ENCODE measurements around the gene WBP11.

The WBP11 gene

GRCh38 chr12:14825256-14825655, 22.0 kb upstream of the WBP11 start:
- DNase-seq (ENCODE audit: extremely low read depth, low read depth), result no peak
- no peak for TF ChIP-seq CTCF (IDR thresholded peaks at IDR 0.05; ENCODE audit: low read depth, low read length)

GRCh38 chr12:14824012-14824634, 20.8 kb upstream of the WBP11 start:
- TF ChIP-seq CTCF (IDR thresholded peaks at IDR 0.05; ENCODE audit: low read depth, low read length), result no peak

GRCh38 chr12:14814014-14814413, 10.7 kb upstream of the WBP11 start, which contains the start of gene SMCO3:
Gene SMCO3 (minus strand): TSS chr12:14814182. CDS start chr12:14806680, 7,502 bp downstream.
- no peak for DNase-seq (ENCODE audit: extremely low read depth, low read depth)
- no peak for TF ChIP-seq CTCF (IDR thresholded peaks at IDR 0.05; ENCODE audit: low read depth, low read length)

More at GRCh38 chr12:14824012-14824634, 20.8 kb upstream of the WBP11 start:
- DNase-seq (ENCODE audit: extremely low read depth, low read depth), result no peak

DNA sequence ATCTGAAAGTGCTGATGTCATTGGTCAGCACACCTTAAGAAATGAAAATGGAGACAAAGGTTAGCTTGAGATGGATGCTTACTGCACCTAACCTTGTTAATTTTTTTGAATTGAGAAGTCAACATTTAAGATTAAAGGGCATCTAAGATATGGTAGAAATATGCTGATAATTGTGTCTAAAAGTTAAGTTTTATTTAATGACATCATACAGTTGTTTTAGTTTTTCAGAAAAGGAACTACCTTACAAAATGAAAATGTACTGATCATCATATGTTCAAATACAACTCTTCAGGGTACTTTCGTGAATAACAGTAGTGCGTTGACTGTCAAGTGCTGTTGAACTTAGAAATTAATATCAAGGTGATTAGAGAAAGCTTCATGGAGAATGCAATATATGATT, 8.2 kb upstream of the WBP11 start:
- DNase-seq (ENCODE audit: extremely low read depth, low read depth), result no peak
- no peak for TF ChIP-seq CTCF (IDR thresholded peaks at IDR 0.05; ENCODE audit: low read depth, low read length)

GRCh38 chr12:14810953-14811483, 7.7 kb upstream of the WBP11 start:
- peak; percentile 27 for TF ChIP-seq CTCF (IDR thresholded peaks at IDR 0.05; ENCODE audit: low read depth, low read length)
- DNase-seq (ENCODE audit: extremely low read depth, low read depth), result no peak

DNA sequence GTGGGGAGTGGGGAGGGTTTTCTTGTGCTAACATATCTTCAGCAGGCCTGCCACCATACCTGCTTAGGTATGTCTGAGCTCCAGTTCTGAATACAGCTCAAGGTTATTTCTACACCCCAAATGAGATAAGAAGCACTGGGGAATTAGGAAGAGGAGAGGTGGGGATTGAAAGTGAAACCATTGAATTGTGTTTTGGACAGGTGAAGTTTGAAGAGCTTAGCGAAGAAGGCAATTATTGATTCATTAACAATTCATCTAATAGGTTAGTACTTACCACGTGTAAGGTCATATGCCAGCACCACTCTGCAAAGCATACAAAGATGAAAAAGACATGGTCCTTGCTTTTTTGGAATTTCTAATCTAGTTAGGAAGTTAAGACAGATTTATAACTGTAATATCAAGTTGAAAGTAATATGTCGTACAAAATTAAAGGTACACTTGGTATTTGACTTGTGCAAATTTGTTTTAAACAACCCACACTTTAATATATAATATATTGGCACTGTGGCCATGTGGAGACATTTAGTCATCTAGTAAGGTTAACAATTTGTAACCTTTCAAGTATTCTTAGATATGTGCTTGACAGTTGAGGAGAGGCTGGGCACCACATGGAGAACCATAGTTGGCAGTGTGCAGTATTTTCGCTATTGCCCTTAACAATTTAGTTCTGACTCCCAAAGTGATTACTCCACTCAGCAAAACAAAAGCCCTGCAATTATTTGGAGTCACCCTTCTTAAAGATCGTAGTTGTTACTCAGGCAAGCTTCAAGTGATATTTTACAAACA, 7.1 kb upstream of the WBP11 start:
- no peak for TF ChIP-seq CTCF (IDR thresholded peaks at IDR 0.05; ENCODE audit: low read depth, low read length)
- DNase-seq (ENCODE audit: extremely low read depth, low read depth), result no peak

DNA sequence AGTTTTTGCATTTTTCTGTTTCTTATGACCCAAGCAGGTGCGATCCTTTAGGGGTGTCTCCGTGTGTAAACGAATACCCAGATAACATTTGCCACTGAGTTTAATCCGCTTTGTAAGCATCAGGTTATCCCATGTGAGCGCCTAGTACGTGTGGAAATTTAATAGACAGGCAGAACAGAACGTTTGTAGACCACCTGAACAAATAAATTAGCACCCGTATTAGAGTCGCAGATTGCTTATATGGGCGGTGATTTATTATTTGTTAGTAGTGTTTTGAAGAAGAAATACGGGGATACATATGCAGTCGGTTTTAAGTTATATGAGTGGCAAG, 517 bp upstream of the WBP11 start:
- no peak for DNase-seq (ENCODE audit: extremely low read depth, low read depth)
- no peak for TF ChIP-seq CTCF (IDR thresholded peaks at IDR 0.05; ENCODE audit: low read depth, low read length)

Measured in AG09319 (cell line).